Mesendoderm (in vitro differentiated cells): Measurements from ENCODE around the gene MYO16.
A peak's percentile ranks its signal among the peaks of the same experiment; 100 is the strongest.

Experiments
- DNase-seq: peaks from one replicate; pipeline ENCODE4 v3.0.0; 2013
- H2AK5ac ChIP-seq: 2 replicates; pipeline ENCODE4 v1.6.1; 2013; ENCODE audit warnings: low read length, inconsistent platforms
- H2BK120ac ChIP-seq: 2 replicates; pipeline ENCODE4 v1.6.1; 2013; ENCODE audit warnings: low read depth, mild to moderate bottlenecking, low read length, moderate library complexity, mixed read lengths
- H2BK15ac ChIP-seq: replicated peaks from 2 replicates; pipeline ENCODE4 v1.6.1; 2013; ENCODE audit warnings: low read depth, mild to moderate bottlenecking, moderate library complexity
- H2BK5ac ChIP-seq: 2 replicates; pipeline ENCODE4 v1.6.1; 2013; ENCODE audit warnings: low read length, inconsistent platforms
- H3K18ac ChIP-seq: 2 replicates; pipeline ENCODE4 v1.6.1; 2013; ENCODE audit warnings: mild to moderate bottlenecking, low read length, mixed read lengths
- H3K23ac ChIP-seq: one replicate; pipeline ENCODE4 v1.6.1; 2013; ENCODE audit warnings: low read length
- H3K27ac ChIP-seq: 2 replicates; pipeline ENCODE4 v1.5.1; 2013; ENCODE audit warnings: low read depth, mild to moderate bottlenecking, inconsistent platforms, low read length, moderate library complexity
- H3K27me3 ChIP-seq: 2 replicates; pipeline ENCODE4 v1.6.1; 2013; ENCODE audit warnings: low read length, control low read depth, mild to moderate bottlenecking, inconsistent platforms; ENCODE audit not compliant: insufficient read depth, poor library complexity
- H3K36me3 ChIP-seq: 2 replicates; pipeline ENCODE4 v1.6.1; 2013; ENCODE audit warnings: low read length, inconsistent platforms; ENCODE audit not compliant: control insufficient read depth, insufficient read depth
- H3K4ac ChIP-seq: one replicate; pipeline ENCODE4 v1.6.1; 2013; ENCODE audit warnings: low read depth, mild to moderate bottlenecking, low read length, moderate library complexity
- H3K4me1 ChIP-seq: 2 replicates; pipeline ENCODE4 v1.6.1; 2013; ENCODE audit warnings: low read depth, low read length, inconsistent platforms; ENCODE audit not compliant: control insufficient read depth
- H3K4me2 ChIP-seq: 2 replicates; pipeline ENCODE4 v1.6.1; 2013; ENCODE audit warnings: low read length
- H3K4me3 ChIP-seq: 2 replicates; pipeline ENCODE4 v1.5.1; 2013; ENCODE audit warnings: mild to moderate bottlenecking, low read length
- H3K56ac ChIP-seq: one replicate; pipeline ENCODE4 v1.6.1; 2013; ENCODE audit warnings: low read length
- H3K79me1 ChIP-seq: 2 replicates; pipeline ENCODE4 v1.6.1; 2013; ENCODE audit warnings: low read length, inconsistent platforms
- H3K79me2 ChIP-seq: 2 replicates; pipeline ENCODE4 v1.6.1; 2013; ENCODE audit warnings: mild to moderate bottlenecking, low read length; ENCODE audit not compliant: control insufficient read depth, insufficient read depth
- H3K9ac ChIP-seq: 2 replicates; pipeline ENCODE4 v1.6.1; 2013; ENCODE audit warnings: low read length, inconsistent platforms
- H4K5ac ChIP-seq: one replicate; pipeline ENCODE4 v1.6.1; 2013; ENCODE audit warnings: low read length
- H4K8ac ChIP-seq: one replicate; pipeline ENCODE4 v1.6.1; 2013; ENCODE audit warnings: low read depth, mild to moderate bottlenecking, control low read depth, low read length, moderate library complexity
- WGBS: extraction: QIAGEN DNeasy Blood & Tissue Kit; methylation state at CpG from one replicate; pipeline ENCODE4 v1.1.7; 2013; ENCODE audit warnings: low lambda C conversion rate, missing lambda C conversion rate; ENCODE audit not compliant: insufficient coverage; ENCODE audit errors: extremely low coverage; 5-methylcytosine and 5-hydroxymethylcytosine counted together

The MYO16 gene

GRCh38 chr13:108725471-108725870 is 96.1 kb downstream of the MYO16 start:
- Histone ChIP-seq H3K79me1 (no peaks in the 10 kb centered on the region), H3K23ac (no peak overlapping the region)

GRCh38 chr13:108728370-108728769 is 99.0 kb downstream of the MYO16 start:
- no peak overlapping the region for H3K18ac ChIP-seq
- DNase-seq, result peak; percentile 94

More at GRCh38 chr13:108725471-108725870, 96.1 kb downstream of the MYO16 start:
- H3K18ac ChIP-seq, result no peak overlapping the region
- no peak overlapping the region for H3K4me3 ChIP-seq
- no peak overlapping the region for H2BK15ac ChIP-seq
- H3K9ac ChIP-seq, result no peak overlapping the region
- H2BK5ac ChIP-seq, result no peak overlapping the region
- no peak for DNase-seq
- H3K27me3 ChIP-seq, result no peaks in the 10 kb centered on the region
- no peaks in the 10 kb centered on the region for H3K36me3 ChIP-seq
- no peaks in the 10 kb centered on the region for H3K4me1 ChIP-seq
- H2BK120ac ChIP-seq, result no peak overlapping the region
- H3K4me2 ChIP-seq, result no peak overlapping the region
- H4K8ac ChIP-seq, result no peak overlapping the region
- WGBS, result no CpG with 5 or more reads among the region's 2 CpGs
- H3K79me2 ChIP-seq, result no peaks in the 10 kb centered on the region
- H3K27ac ChIP-seq, result no peak overlapping the region
- H3K56ac ChIP-seq, result no peak overlapping the region
- no peak overlapping the region for H4K5ac ChIP-seq
- no peak overlapping the region for H2AK5ac ChIP-seq
- H3K4ac ChIP-seq, result no peak overlapping the region

GRCh38 chr13:108733022-108733560 is 103.7 kb downstream of the MYO16 start:
- no peak overlapping the region for H2BK15ac ChIP-seq
- no CpG with 5 or more reads among the region's 3 CpGs for whole genome bisulfite sequencing
- DNase-seq, result no peak

More at GRCh38 chr13:108728370-108728769, 99.0 kb downstream of the MYO16 start:
- no peak overlapping the region for H2AK5ac ChIP-seq
- no peak overlapping the region for H2BK15ac ChIP-seq
- no peaks in the 10 kb centered on the region for H3K27me3 ChIP-seq
- no peak overlapping the region for H3K4me2 ChIP-seq
- H3K79me2 ChIP-seq, result no peaks in the 10 kb centered on the region
- no peak overlapping the region for H3K23ac ChIP-seq
- H2BK5ac ChIP-seq, result no peak overlapping the region
- no peak overlapping the region for H3K9ac ChIP-seq
- H3K4ac ChIP-seq, result no peak overlapping the region
- H3K56ac ChIP-seq, result no peak overlapping the region
- H4K8ac ChIP-seq, result no peak overlapping the region
- no peaks in the 10 kb centered on the region for H3K4me1 ChIP-seq
- no peaks in the 10 kb centered on the region for H3K79me1 ChIP-seq
- H3K27ac ChIP-seq, result no peak overlapping the region
- no peaks in the 10 kb centered on the region for H3K36me3 ChIP-seq
- H2BK120ac ChIP-seq, result no peak overlapping the region
- no peak overlapping the region for H3K4me3 ChIP-seq
- H4K5ac ChIP-seq, result no peak overlapping the region
- no CpG with 5 or more reads among the region's 5 CpGs for WGBS

GRCh38 chr13:108734676-108735075 is 105.3 kb downstream of the MYO16 start:
- no CpG with 5 or more reads among the region's 4 CpGs for WGBS
- Histone ChIP-seq H2AK5ac (no peak overlapping the region), H3K23ac (no peak overlapping the region), H4K8ac (no peak overlapping the region), H3K79me1 (no peaks in the 10 kb centered on the region), H2BK5ac (no peak overlapping the region), H3K79me2 (no peaks in the 10 kb centered on the region), H4K5ac (no peak overlapping the region), H2BK120ac (no peak overlapping the region), H3K27ac (no peak overlapping the region), H3K4me1 (no peaks in the 10 kb centered on the region), H3K4me3 (no peak overlapping the region), H3K18ac (no peak overlapping the region), H3K27me3 (no peaks in the 10 kb centered on the region), H3K4ac (no peak overlapping the region), H2BK15ac (no peak overlapping the region), H3K9ac (no peak overlapping the region), H3K4me2 (no peak overlapping the region), H3K36me3 (no peaks in the 10 kb centered on the region), H3K56ac (no peak overlapping the region)
- peak; percentile 87 for DNase-seq

More at GRCh38 chr13:108733022-108733560, 103.7 kb downstream of the MYO16 start:
- no peak overlapping the region for H3K27ac ChIP-seq
- H2AK5ac ChIP-seq, result no peak overlapping the region
- no peaks in the 10 kb centered on the region for H3K27me3 ChIP-seq
- no peaks in the 10 kb centered on the region for H3K36me3 ChIP-seq
- H3K79me2 ChIP-seq, result no peaks in the 10 kb centered on the region
- H3K18ac ChIP-seq, result no peak overlapping the region
- H2BK5ac ChIP-seq, result no peak overlapping the region
- no peak overlapping the region for H3K56ac ChIP-seq
- no peak overlapping the region for H3K4me2 ChIP-seq
- H3K4me1 ChIP-seq, result no peaks in the 10 kb centered on the region
- no peak overlapping the region for H4K5ac ChIP-seq
- H3K9ac ChIP-seq, result no peak overlapping the region
- no peak overlapping the region for H2BK120ac ChIP-seq
- H3K4me3 ChIP-seq, result no peak overlapping the region
- H3K23ac ChIP-seq, result no peak overlapping the region
- no peaks in the 10 kb centered on the region for H3K79me1 ChIP-seq
- no peak overlapping the region for H3K4ac ChIP-seq
- no peak overlapping the region for H4K8ac ChIP-seq

- Histone ChIP-seq H3K4ac (no peak overlapping the region), H4K8ac (no peak overlapping the region), H2AK5ac (no peak overlapping the region), H3K18ac (no peak overlapping the region), H3K4me3 (no peak overlapping the region), H3K23ac (no peak overlapping the region), H2BK5ac (no peak overlapping the region), H2BK120ac (no peak overlapping the region), H4K5ac (no peak overlapping the region), H3K9ac (no peak overlapping the region), H3K79me1 (no peaks in the 10 kb centered on the region), H3K36me3 (no peaks in the 10 kb centered on the region), H2BK15ac (no peak overlapping the region), H3K27ac (no peak overlapping the region), H3K4me2 (no peak overlapping the region), H3K4me1 (no peaks in the 10 kb centered on the region), H3K79me2 (no peaks in the 10 kb centered on the region), H3K27me3 (no peaks in the 10 kb centered on the region), H3K56ac (no peak overlapping the region)
- no peak for DNase-seq
- WGBS, result no CpG with 5 or more reads among the region's 5 CpGs
Measured at GRCh38 chr13:108741930-108742329, 112.5 kb downstream of the MYO16 start.
